Panc1 (cell line): ENCODE data around the gene HSF5. TPM values are rescaled to one million over a fixed set of nuclear protein-coding genes. Genes with fewer than 3 reads are reported as not detected.

Source experiments
- ATAC-seq: fragments of 200-7000 bp; cut with Tn5 transposase; 2 replicates; pipeline ENCODE4 v1.9.1; 2020; ENCODE audit warnings: mild to moderate bottlenecking, moderate library complexity
- BruUV-seq: library from RNA; stranded (reverse); fragments of 400-500 nt; replicated peaks from 2 replicates; lab custom pipeline; 2021; lab: Mats Ljungman, UMichigan
- CTCF ChIA-PET: fragments of 300-600 bp; sonication (Branson Sonifier 250); formaldehyde crosslinking; loops from one replicate; lab custom pipeline; 2022; ENCODE audit warnings: antibody characterized with exemption; lab: Charles Lee
- POLR2A ChIA-PET: fragments of 300-600 bp; sonication (Branson Sonifier 250); formaldehyde crosslinking; loops from one replicate; lab custom pipeline; 2022; ENCODE audit warnings: antibody characterized with exemption; lab: Charles Lee
- DNase-seq: peaks from one replicate; pipeline ENCODE4 v3.0.0-alpha.2; 2010; ENCODE audit warnings: low read depth, low spot score
- H3K27ac ChIP-seq: 2 replicates; pipeline ENCODE4 v1.5.1; 2011; ENCODE audit warnings: mild to moderate bottlenecking, low read length, inconsistent platforms
- H3K27me3 ChIP-seq: fragments of 200-500 bp; sonication (Bioruptor generic); 2 replicates; pipeline ENCODE4 v1.6.0; 2014; ENCODE audit warnings: low read length, inconsistent platforms; ENCODE audit not compliant: control insufficient read depth, insufficient read depth
- H3K36me3 ChIP-seq: fragments of 200-500 bp; sonication (Bioruptor generic); 2 replicates; pipeline ENCODE4 v1.5.1; 2014; ENCODE audit warnings: inconsistent platforms, mild to moderate bottlenecking, low read length, moderate library complexity; ENCODE audit not compliant: control insufficient read depth, insufficient read depth
- H3K4me1 ChIP-seq: 2 replicates; pipeline ENCODE4 v1.5.1; 2011; ENCODE audit warnings: inconsistent platforms, mild to moderate bottlenecking, low read length, moderate library complexity; ENCODE audit not compliant: control insufficient read depth, insufficient read depth
- H3K4me3 ChIP-seq, 2 experiments: 2 replicates each; pipeline ENCODE4 v1.5.1; 2011 to 2012; ENCODE audit warnings: low read depth in 2 of 2, low read length in 2 of 2, mild to moderate bottlenecking in 2 of 2, inconsistent platforms in 1 of 2, moderate library complexity in 1 of 2
- H3K9me3 ChIP-seq: fragments of 200-500 bp; sonication (Bioruptor generic); 2 replicates; pipeline ENCODE4 v1.5.1; 2014; ENCODE audit warnings: low read depth, mild to moderate bottlenecking, inconsistent platforms, low read length, moderate library complexity; ENCODE audit not compliant: control insufficient read depth, insufficient read depth
- POLR2AphosphoS5 ChIP-seq: IDR thresholded peaks from 2 replicates; pipeline ENCODE4 v1.6.1; 2012; ENCODE audit warnings: mild to moderate bottlenecking, low read depth, low read length, moderate library complexity
- REST ChIP-seq, 2 experiments: IDR thresholded peaks; 2 replicates each; pipeline ENCODE4 v1.6.1; 2011 to 2012; ENCODE audit warnings: low read depth in 2 of 2, control low read depth in 1 of 2, low read length in 1 of 2, mild to moderate bottlenecking in 1 of 2, moderate library complexity in 1 of 2; ENCODE audit not compliant: insufficient read depth in 1 of 2
- SIN3A ChIP-seq: IDR thresholded peaks from 2 replicates; pipeline ENCODE4 v1.6.1; 2012; ENCODE audit warnings: low read depth, mild to moderate bottlenecking, low read length, moderate library complexity, borderline replicate concordance; ENCODE audit not compliant: insufficient read depth
- TCF7L2 ChIP-seq: IDR thresholded peaks from 2 replicates; pipeline ENCODE4 v1.6.1; 2011; ENCODE audit warnings: mild to moderate bottlenecking, low read depth, low read length, inconsistent platforms
- in situ Hi-C: cut with HindIII; loops from 2 replicates; pipeline ENCODE4 v1.10.0; 2016; ENCODE audit warnings: low sequenced_read_pairs, low pct_unique_long_range_greater_than_20kb
- intact Hi-C: fragments of 100-400 bp; cut with micrococcal nuclease; formaldehyde crosslinking; loops from one replicate; pipeline ENCODE4 v1.10.0; 2022; ENCODE audit not compliant: unreplicated experiment
- total RNA-seq: library from RNA; stranded (reverse); gene quantifications from one replicate; pipeline ENCODE4 v1.2.1, GENCODE V29; 2021; ENCODE audit not compliant: unreplicated experiment
- TF ChIP-seq, protein P1 (sequence below): fragments of 450-650 bp; IDR thresholded peaks from 2 replicates; pipeline ENCODE4 v1.5.1; 2017; ENCODE audit warnings: mild to moderate bottlenecking

The HSF5 gene
- total RNA-seq, 1 experiment from 2014 or later: not detected

DNA sequence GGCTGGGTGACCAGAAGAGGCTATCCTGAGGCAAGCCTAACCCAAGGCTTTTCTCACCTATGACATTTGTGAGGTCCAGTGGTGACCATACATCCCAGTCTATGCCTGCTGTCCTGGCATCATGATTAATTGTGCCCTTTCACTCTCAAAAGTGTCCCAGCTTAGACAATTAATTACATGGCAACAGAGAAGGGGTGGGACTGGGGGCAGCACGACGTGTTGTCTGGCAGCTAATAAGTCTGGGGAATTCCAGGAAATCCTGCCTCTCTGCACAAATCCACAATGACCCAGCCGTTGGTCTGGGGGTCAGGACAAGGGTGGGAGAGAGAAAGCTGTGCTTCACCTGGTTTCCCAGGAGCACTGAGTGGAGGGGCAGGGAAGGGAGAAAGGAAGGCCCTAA, 40.2 kb upstream of the HSF5 start:
- ATAC-seq (no peak), DNase-seq (no peak)
- Histone ChIP-seq H3K4me3 (no peak overlapping the region), H3K4me1 (peaks cover 3% of the 10 kb centered on the region; the same call in 1 of the 2 replicates), H3K36me3 (no peaks in the 10 kb centered on the region), H3K27ac (no peak overlapping the region), H3K9me3 (no peaks in the 10 kb centered on the region), H3K27me3 (no peaks in the 10 kb centered on the region)
- in situ Hi-C loops: no loop called here
- CTCF ChIA-PET: interaction anchor here (1.2 kb wide), 1 partner anchor 8 kb away, joined by 3 read pairs; no protein-coding TSS in a partner anchor
- TF ChIP-seq SIN3A (no peak), REST (IDR thresholded peaks at IDR 0.05; ENCODE audit: insufficient read depth in 1 of 2, low read depth in 2 of 2, low read length in 1 of 2) (no peak), POLR2AphosphoS5 (no peak), TCF7L2 (no peak)
- TF ChIP-seq, protein P1, sequence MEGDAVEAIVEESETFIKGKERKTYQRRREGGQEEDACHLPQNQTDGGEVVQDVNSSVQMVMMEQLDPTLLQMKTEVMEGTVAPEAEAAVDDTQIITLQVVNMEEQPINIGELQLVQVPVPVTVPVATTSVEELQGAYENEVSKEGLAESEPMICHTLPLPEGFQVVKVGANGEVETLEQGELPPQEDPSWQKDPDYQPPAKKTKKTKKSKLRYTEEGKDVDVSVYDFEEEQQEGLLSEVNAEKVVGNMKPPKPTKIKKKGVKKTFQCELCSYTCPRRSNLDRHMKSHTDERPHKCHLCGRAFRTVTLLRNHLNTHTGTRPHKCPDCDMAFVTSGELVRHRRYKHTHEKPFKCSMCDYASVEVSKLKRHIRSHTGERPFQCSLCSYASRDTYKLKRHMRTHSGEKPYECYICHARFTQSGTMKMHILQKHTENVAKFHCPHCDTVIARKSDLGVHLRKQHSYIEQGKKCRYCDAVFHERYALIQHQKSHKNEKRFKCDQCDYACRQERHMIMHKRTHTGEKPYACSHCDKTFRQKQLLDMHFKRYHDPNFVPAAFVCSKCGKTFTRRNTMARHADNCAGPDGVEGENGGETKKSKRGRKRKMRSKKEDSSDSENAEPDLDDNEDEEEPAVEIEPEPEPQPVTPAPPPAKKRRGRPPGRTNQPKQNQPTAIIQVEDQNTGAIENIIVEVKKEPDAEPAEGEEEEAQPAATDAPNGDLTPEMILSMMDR: no peak
- intact Hi-C loops: no loop called here
- BruUV-seq: no TSS peak
- POLR2A ChIA-PET: no interaction called here

GRCh38 chr17:58527949-58528348, 39.7 kb upstream of the HSF5 start:
- DNase-seq (no peak), ATAC-seq (no peak)
- Histone ChIP-seq H3K4me3 (no peak overlapping the region), H3K4me1 (peaks cover 3% of the 10 kb centered on the region; the same call in 1 of the 2 replicates), H3K27me3 (no peaks in the 10 kb centered on the region), H3K36me3 (no peaks in the 10 kb centered on the region), H3K9me3 (no peaks in the 10 kb centered on the region), H3K27ac (no peak overlapping the region)
- CTCF ChIA-PET: no interaction called here
- in situ Hi-C loops (no loop called here), intact Hi-C loops (no loop called here)
- TF ChIP-seq, protein P1: no peak
- TF ChIP-seq TCF7L2 (no peak), SIN3A (no peak), REST (IDR thresholded peaks at IDR 0.05; ENCODE audit: insufficient read depth in 1 of 2, low read depth in 2 of 2, low read length in 1 of 2) (no peak), POLR2AphosphoS5 (no peak)
- POLR2A ChIA-PET: interaction anchor here (0.6 kb wide), 1 partner anchor 35 kb away, joined by 10 read pairs; no protein-coding TSS in a partner anchor
- no TSS peak for BruUV-seq
